Stimulated activated CD4-positive, alpha-beta T cell treated with anti-CD3 and anti-CD28 coated beads, Interleukin-15, amount 100 ng/mL, for 48 hours (primary cell): Measurements from ENCODE around the gene PRPF40A.
A peak's percentile ranks its signal among the peaks of the same experiment; 100 is the strongest.

ENCODE experiments used
- DNase-seq, 2 donors: peaks; one replicate each; pipeline ENCODE4 v3.0.0-alpha.2; 2020; ENCODE audit warnings: low read depth in 2 of 2

Gene PRPF40A

GRCh38 chr2:152718076-152718908 is 1.0 kb upstream of the PRPF40A start, which contains the start of gene ARL6IP6:
Gene ARL6IP6 (plus strand): TSS chr2:152718620. CDS start chr2:152718625, 5 bp downstream.
- DNase-seq: peak; percentile 86 to 90

GRCh38 chr2:152716805-152717227 is 445 bp downstream of the PRPF40A start:
- peak in 1 of 2 donors; percentile 11 for DNase-seq

- DNase-seq: peak; percentile 22 to 23
Observed at GRCh38 chr2:152715854-152716428, 1.3 kb downstream of the PRPF40A start.

GRCh38 chr2:152715112-152715511 is 2.1 kb downstream of the PRPF40A start:
- no peak for DNase-seq

DNA sequence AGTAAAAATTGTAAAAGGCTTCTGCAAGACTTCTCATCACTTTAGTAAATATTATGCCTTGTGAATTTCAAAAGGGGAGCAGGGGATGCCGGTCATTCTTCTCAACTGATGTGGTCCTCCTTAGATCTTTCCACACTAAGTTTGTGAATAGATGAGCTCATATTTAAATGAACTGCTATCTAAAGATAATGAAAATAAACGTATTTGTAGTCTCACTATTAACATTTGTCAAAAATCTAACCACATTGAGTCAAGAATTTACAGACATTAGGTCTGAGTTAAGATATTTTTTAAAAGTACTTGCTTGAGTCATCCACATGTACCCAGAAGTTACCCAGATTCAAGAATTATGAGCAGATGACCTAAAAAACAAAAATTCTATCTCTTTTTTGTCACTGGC is 6.5 kb downstream of the PRPF40A start:
- DNase-seq: no peak

DNA sequence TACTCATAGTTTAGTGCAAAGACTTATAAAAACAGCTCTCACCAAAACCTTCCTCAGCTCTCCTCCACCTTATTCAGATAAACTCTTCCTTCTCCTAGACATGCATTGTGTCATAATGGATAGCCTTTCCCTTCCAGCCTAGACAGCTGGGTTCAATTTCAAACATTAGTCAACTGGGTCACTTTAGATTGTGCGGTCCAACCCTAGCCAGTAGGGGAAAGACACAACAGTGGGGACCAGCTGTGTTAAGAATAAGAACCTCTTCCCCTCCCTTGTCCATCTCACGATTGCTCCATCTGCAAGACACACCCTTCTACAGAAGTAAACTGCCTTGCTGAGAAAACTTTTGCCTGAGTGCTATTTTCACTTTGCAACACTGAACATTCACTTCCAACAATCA is 8.5 kb downstream of the PRPF40A start:
- no peak for DNase-seq

DNA sequence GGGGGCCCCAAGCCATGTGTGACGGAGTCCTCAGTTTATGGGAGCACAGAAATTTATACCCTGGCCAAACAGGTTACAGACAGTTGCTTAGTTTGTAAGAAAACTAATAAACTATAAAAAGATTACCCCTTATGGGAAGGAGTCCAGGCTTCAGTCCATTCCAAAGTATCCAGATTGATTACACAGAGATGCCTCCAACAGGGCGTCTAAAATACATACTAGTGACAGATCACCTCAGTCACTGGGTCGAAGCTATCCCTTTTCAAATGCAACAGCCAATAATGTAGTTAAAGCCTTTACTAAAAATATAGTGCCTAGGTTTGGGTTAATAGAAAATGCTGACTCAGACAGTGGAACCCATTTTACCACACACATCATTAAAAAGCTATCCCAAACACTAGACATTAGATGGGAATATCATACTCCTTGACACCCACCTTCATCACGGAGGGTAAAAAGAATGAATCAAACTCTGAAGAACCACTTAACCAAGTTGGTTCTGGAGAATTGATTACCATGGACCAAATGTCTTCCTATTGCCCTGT is 10.7 kb downstream of the PRPF40A start:
- no peak for DNase-seq

DNA sequence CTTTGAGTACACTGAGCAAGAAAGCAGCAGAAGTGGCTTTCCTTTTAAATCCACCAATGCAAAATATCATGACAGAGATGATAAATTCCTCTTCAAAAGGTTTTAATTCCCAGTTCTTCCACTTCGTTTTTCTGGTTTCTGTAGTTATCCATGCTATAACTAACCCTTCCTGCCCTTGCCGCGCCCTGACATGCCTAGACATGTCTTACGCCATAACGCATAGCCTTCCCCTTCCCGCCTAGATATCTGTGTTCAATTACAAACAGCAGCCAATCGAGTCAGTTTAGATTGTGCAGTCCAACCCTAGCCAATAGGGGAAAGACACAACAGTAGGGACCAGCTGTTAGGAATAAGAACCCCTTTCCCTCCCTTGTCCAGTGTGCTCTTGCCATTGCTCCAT is 16.1 kb downstream of the PRPF40A start:
- DNase-seq: no peak

DNA sequence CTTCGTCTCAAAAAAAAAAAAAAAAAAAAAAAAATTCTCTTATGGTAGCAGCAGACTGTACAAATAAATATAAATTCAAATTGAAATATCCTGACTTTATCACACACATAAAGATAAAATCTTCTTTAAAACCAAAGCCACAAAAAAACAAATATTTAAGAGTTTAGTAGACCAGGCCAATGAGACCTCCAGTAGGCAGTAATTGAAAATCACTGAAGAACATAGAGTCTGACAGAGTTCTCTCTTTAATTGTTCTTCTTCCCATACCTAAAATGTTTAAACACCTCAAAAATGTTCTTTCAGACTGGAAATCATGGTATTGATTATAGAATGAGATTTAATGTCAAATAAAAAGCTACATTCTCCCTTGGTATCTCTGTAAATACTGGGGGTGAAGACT is 20.8 kb downstream of the PRPF40A start:
- DNase-seq: no peak

- DNase-seq: no peak
Observed at GRCh38 chr2:152695763-152696162, 21.5 kb downstream of the PRPF40A start.

- peak in 1 of 2 donors; percentile 12 for DNase-seq
Observed at GRCh38 chr2:152694161-152694661, 23.1 kb downstream of the PRPF40A start.

DNA sequence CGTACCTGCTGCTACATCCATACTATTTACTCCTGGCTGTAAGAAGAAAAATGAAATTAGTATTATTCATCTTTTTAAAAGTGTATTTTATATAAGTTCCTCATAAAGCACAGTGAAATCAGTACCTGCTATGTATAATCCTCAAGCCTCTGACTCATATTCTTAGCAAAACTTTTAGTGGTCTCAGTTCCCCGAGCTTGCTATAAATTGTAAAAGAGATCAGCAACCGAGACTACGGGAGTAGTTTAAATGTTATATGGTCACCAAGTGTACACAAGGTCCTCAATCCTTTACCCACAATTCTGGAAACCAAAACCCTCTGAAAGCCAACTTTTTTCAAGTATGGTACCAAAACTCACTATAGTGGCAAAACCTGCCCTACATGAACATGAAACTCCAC is 24.2 kb downstream of the PRPF40A start:
- no peak for DNase-seq

- DNase-seq: no peak
Observed at GRCh38 chr2:152686321-152686720, 30.9 kb downstream of the PRPF40A start.

GRCh38 chr2:152683400-152683799 is 33.9 kb downstream of the PRPF40A start:
- no peak for DNase-seq

DNA sequence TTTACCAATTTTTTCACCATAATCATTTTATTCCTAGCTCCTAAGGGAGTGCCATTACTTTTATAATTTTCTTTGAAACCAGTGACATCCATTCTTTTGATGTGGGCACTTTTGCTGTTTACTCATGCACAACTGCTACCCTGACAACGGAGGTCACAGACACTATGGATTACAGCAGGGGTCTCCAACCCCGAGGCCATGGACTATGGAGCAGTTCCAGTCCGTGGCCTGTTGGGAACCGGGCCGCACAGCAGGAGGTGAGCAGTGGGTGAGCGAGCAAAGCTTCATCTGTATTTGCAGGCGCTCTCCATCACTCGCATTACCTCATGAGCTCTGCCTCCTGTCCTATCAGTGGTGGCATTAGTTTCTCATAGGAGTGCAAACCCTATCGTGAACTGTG is 34.6 kb downstream of the PRPF40A start:
- DNase-seq: no peak

DNA sequence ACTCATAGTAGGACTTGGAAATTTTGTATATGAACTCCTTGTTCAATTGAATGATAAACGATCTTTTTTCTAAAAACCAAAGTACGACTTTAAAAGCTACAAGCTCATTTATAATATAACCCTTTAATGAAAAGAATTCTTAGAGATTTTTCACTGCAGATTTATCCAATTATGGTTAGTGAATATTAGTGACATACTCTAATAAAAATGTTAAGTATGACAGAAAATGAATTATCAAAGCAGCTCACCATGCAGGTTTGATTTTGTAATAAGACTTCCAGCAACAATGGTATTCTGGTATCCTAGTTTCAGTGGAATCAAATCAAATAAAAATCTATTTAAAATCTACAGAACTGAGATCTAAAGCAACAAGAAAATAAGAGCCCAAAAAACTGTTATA is 38.5 kb downstream of the PRPF40A start:
- DNase-seq: no peak

- no peak for DNase-seq
Observed at GRCh38 chr2:152676461-152676860, 40.8 kb downstream of the PRPF40A start.

- DNase-seq: no peak
Observed at GRCh38 chr2:152674334-152674733, 42.9 kb downstream of the PRPF40A start.

DNA sequence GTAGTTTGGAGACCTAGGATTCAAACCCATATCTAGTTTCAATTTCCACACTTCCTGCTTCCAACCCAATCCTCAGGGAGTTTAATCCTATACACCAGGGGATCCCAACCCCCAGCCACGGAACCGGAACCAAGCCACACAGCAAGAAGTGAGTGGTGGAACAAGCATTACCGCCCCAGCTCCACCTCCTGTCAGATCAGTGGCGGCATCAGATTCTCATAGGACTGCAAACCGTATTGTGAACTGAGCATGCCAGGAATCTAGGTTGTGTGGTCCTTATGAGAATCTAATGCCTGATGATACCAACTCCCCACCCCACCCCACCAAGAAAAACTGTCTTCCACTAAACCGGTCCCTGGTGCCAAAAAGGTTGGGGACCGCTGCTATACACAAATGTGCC is 52.5 kb downstream of the PRPF40A start:
- no peak for DNase-seq

GRCh38 chr2:152661076-152661475 is 56.2 kb downstream of the PRPF40A start:
- DNase-seq: no peak

DNA sequence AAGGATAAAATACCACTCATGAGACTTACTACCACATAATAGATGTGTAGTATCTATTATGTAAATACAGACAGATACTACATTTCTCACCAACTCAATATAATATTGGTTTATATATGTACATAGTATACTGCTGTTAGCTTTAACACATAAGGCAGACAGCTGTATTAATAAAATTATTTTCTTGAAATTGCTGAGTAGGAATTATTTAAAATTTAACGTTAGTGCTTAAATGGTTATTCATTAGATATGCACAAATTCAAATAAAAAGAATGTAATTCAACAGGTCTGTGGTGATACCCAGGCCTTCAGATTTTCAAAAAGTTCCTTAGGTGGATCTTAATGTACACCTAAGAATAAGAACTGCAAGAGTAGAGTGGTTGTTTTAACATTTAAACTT is 59.0 kb downstream of the PRPF40A start:
- no peak for DNase-seq

GRCh38 chr2:152657043-152657442 is 60.2 kb downstream of the PRPF40A start:
- DNase-seq: no peak

GRCh38 chr2:152655880-152656279 is 61.4 kb downstream of the PRPF40A start:
- no peak for DNase-seq
